Testis (tissue), 2 donors: ENCODE results near the gene TMEM98.
"Not testable (repeated sequence)": the region's sequence is repeated elsewhere in the genome, so short reads cannot be mapped to it uniquely, and the experiment has no call there.

ENCODE experiments used
- POLR2A ChIP-seq: fragments of 450-650 bp; IDR thresholded peaks from one replicate; pipeline ENCODE4 v1.6.1; 2017; ENCODE audit warnings: antibody characterized with exemption, mild to moderate bottlenecking, moderate library complexity
- TF ChIP-seq, protein P1 (sequence below), 3 experiments: fragments of 450-650 bp in 2 of 3; fragments of 200-600 bp in 1 of 3; sonication (generic) in 1 of 3; IDR thresholded peaks; one replicate each; pipeline ENCODE4 v1.5.1; 2016 to 2019; ENCODE audit warnings: antibody characterized with exemption in 3 of 3, mild to moderate bottlenecking in 2 of 3, moderate library complexity in 1 of 3

DNA sequence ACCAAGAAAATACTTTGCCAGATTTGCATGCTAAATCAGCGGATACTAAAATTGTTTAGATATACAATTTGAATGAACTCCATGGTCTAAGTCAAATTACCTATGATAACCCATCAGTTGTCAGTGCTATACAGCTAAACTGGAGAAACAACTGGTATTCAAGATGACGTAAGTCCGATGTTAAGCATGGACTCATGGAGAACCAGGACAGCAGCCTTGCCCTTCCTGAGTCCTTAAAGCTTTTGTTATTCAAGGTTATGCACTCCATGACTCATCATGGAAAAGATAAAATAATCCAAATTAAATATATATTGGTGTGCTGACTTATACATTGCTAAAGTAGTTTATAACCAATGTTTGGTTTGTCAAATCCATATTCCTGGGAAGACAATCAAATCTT lies 4.0 kb upstream of the TMEM98 start:
- TF ChIP-seq, protein P1, sequence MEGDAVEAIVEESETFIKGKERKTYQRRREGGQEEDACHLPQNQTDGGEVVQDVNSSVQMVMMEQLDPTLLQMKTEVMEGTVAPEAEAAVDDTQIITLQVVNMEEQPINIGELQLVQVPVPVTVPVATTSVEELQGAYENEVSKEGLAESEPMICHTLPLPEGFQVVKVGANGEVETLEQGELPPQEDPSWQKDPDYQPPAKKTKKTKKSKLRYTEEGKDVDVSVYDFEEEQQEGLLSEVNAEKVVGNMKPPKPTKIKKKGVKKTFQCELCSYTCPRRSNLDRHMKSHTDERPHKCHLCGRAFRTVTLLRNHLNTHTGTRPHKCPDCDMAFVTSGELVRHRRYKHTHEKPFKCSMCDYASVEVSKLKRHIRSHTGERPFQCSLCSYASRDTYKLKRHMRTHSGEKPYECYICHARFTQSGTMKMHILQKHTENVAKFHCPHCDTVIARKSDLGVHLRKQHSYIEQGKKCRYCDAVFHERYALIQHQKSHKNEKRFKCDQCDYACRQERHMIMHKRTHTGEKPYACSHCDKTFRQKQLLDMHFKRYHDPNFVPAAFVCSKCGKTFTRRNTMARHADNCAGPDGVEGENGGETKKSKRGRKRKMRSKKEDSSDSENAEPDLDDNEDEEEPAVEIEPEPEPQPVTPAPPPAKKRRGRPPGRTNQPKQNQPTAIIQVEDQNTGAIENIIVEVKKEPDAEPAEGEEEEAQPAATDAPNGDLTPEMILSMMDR (IDR thresholded peaks at IDR 0.05): not testable (repeated sequence)
- not testable (repeated sequence) for TF ChIP-seq POLR2A
